ENCODE measurements around the gene MMP3.

MMP3 gene

GRCh38 chr11:102831489-102832440 lies 11.6 kb downstream of the MMP3 start:
- DNase-seq: no peak

GRCh38 chr11:102831128-102831488 lies 12.3 kb downstream of the MMP3 start:
- DNase-seq: no peak

- no peak for DNase-seq
Observed at GRCh38 chr11:102830001-102830727, 13.2 kb downstream of the MMP3 start.

- peak; percentile 16 to 69 for DNase-seq
Observed at GRCh38 chr11:102829316-102830000, 14.0 kb downstream of the MMP3 start.

- no peak for DNase-seq
Observed at GRCh38 chr11:102824556-102824955, 18.9 kb downstream of the MMP3 start.

- no peak for DNase-seq
Observed at GRCh38 chr11:102819491-102819890, 23.9 kb downstream of the MMP3 start.

GRCh38 chr11:102813484-102813883 lies 29.9 kb downstream of the MMP3 start:
- DNase-seq: no peak

- DNase-seq: no peak
Observed at GRCh38 chr11:102812188-102812587, 31.2 kb downstream of the MMP3 start.

- DNase-seq: peak; percentile 10 to 23
Observed at GRCh38 chr11:102810950-102811660, 32.3 kb downstream of the MMP3 start.

GRCh38 chr11:102809971-102810370 lies 33.4 kb downstream of the MMP3 start:
- DNase-seq: no peak

- DNase-seq: no peak
Observed at GRCh38 chr11:102807921-102808320, 35.5 kb downstream of the MMP3 start.

- no peak for DNase-seq
Observed at GRCh38 chr11:102806296-102806695, 37.1 kb downstream of the MMP3 start.

GRCh38 chr11:102802341-102802740 lies 41.1 kb downstream of the MMP3 start:
- DNase-seq: no peak

GRCh38 chr11:102800767-102801166 lies 42.6 kb downstream of the MMP3 start:
- no peak for DNase-seq

GRCh38 chr11:102799681-102800340 lies 43.6 kb downstream of the MMP3 start:
- no peak for DNase-seq

GRCh38 chr11:102798012-102798746 lies 45.2 kb downstream of the MMP3 start, which contains the start of gene MMP1:
MMP1 (minus strand) TSS chr11:102798160; CDS start chr11:102798092, 68 bp downstream.
- DNase-seq: no peak

GRCh38 chr11:102794382-102794781 lies 49.0 kb downstream of the MMP3 start:
- peak; percentile 42 to 49 for DNase-seq

GRCh38 chr11:102793677-102794290 lies 49.6 kb downstream of the MMP3 start:
- no peak for DNase-seq

- no peak for DNase-seq
Observed at GRCh38 chr11:102792604-102793003, 50.8 kb downstream of the MMP3 start.

- no peak for DNase-seq
Observed at GRCh38 chr11:102791271-102792036, 52.0 kb downstream of the MMP3 start.
